GM10248 (cell line): ENCODE data around the gene ATRAID.

Experiments used
- CTCF ChIA-PET: fragments of 300-600 bp; sonication (Branson Sonifier 250); formaldehyde crosslinking; extraction: SDS; loops from one replicate; lab custom pipeline; 2021; ENCODE audit warnings: antibody characterized with exemption; lab: Yijun Ruan, JAX
- POLR2A ChIA-PET: fragments of 350-650 bp; sonication (Branson Sonifier 250); formaldehyde crosslinking; extraction: SDS; loops from one replicate; lab custom pipeline; 2020; ENCODE audit warnings: antibody characterized with exemption; lab: Yijun Ruan, JAX
- DNase-seq: peaks from one replicate; pipeline ENCODE4 v3.0.0; 2012; ENCODE audit errors: extremely low spot score
- CTCF ChIP-seq: IDR thresholded peaks from 2 replicates; pipeline ENCODE4 v1.5.1; 2012; ENCODE audit warnings: mild to moderate bottlenecking, low read depth; ENCODE audit errors: extremely low read depth, missing control alignments, control extremely low read depth

Gene ATRAID

DNA sequence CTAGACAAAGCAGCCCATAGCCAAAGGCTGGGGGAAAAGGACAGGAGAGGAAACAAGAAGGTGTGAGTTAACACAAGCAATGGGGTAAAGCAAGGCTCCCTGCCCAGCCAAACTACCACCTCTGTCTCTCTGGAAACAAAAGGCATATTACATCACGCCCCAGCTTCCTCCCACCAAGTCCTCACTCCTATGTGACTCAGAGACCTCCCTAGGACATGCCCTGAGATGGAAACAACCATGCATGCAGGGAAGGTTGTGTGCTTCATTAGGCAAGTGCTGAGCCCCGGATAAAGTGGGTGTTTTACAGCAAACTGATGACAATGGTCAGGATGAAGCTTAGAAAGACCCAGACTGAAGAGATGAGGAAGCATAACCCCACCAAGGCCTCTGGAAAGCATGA is 9.0 kb upstream of the ATRAID start:
- POLR2A ChIA-PET = no interaction called here
- DNase-seq = no peak

GRCh38 chr2:27203741-27204140 is 8.1 kb upstream of the ATRAID start:
- no peak for TF ChIP-seq CTCF
- ChIA-PET CTCF (interaction anchor here (0.8 to 2.0 kb wide), 4 partner anchors 9 to 242 kb away, joined by 3 to 9 read pairs (median 4); partner anchors contain the start of gene CAD), POLR2A (no interaction called here)
- no peak for DNase-seq

More for the DNA sequence above, 9.0 kb upstream of the ATRAID start:
- CTCF ChIA-PET = interaction anchor here (1.3 to 2.0 kb wide), 3 partner anchors 11 to 241 kb away, joined by 3 to 9 read pairs (median 4); partner anchors contain the start of gene TRIM54
- no peak for TF ChIP-seq CTCF

DNA sequence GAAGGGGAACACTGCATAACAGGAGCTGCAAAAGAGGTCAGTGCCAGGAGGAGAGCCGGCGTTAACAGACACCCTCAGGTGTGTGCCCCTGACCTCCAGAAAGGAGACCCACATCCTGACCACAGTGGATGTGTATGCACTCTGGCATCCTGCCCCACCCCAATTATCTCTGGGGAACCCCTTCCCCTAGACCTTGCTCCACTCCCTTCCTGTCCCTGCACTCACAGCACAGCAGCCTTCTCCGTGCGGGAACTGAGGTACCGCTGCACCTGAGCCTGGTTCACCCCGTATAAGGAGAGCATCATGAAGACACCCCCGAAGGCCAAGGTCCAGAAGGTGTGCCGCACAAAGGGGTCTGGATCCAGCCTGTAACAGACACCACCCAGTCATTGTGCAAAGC is 7.3 kb upstream of the ATRAID start:
- ChIA-PET CTCF (interaction anchor here (1.1 kb wide), 1 partner anchor 13 kb away, joined by 3 read pairs; the partner anchor contains the start of gene CAD), POLR2A (no interaction called here)
- no peak for TF ChIP-seq CTCF
- no peak for DNase-seq

- no peak for TF ChIP-seq CTCF
- no peak for DNase-seq
- ChIA-PET POLR2A (no interaction called here), CTCF (interaction anchor here (0.9 kb wide), 1 partner anchor 35 kb away, joined by 3 read pairs; no protein-coding TSS in a partner anchor)
Observed at GRCh38 chr2:27205206-27205605, 6.6 kb upstream of the ATRAID start.

DNA sequence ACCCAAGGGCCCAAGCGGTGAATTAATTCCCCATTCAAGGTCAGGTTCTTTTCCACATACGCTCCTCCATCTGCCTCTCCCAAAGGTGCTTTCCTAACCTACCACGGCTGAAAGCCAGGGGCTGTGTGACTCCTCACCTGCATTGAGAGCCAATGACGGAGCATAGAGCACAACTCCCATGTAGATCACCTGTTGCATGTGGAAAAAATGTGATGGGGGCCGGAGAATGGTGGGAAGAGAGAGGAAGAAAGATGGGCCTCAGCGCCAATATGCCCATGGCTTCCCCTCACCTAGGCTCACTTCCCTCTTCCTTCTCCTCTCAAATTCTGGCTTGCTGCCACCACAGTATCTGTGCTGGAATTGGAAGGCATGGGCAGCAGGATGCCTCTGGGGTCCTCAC is 5.5 kb upstream of the ATRAID start:
- no peak for DNase-seq
- ChIA-PET CTCF (interaction anchor here (0.9 kb wide), 1 partner anchor 36 kb away, joined by 3 read pairs; no protein-coding TSS in a partner anchor), POLR2A (no interaction called here)
- no peak for TF ChIP-seq CTCF

DNA sequence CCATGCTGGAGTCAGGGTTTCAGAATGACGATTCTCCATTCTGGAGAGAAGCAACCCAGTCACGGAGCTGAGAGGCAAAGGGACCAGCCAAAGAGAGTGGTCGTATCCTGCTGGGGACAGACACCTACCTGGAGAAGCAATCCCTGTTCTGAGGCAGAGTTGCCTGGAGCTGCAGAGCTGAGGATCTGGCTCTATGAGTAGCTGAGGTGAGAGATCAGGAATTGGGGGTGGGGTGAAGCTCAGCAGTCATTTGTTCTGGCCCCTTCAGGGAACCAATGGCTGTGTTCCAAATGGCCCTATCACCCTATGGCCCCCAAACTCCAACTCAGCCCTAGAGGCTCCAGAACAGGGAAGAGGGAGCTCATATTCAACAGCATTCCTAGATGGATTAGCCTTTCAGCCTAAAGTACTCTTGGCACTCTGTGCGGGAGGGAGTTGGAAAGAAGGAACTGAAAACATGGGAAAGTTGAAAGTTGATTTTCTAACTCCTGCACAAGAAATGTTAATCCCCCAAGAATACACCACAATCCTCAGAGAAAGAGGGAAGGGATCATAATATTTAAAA is 3.3 kb upstream of the ATRAID start:
- POLR2A ChIA-PET = no interaction called here
- CTCF ChIA-PET = interaction anchor here (1.9 kb wide), 1 partner anchor 39 kb away, joined by 4 read pairs; no protein-coding TSS in a partner anchor
- TF ChIP-seq CTCF = no peak
- no peak for DNase-seq
